GM18858 (cell line): Measurements from ENCODE around the gene JARID2.

ENCODE experiments used
- ATAC-seq: cut with Tn5 transposase; IDR thresholded peaks from one replicate; pipeline ENCODE4 v1.9.1; 2021; ENCODE audit not compliant: unreplicated experiment

The JARID2 gene

DNA sequence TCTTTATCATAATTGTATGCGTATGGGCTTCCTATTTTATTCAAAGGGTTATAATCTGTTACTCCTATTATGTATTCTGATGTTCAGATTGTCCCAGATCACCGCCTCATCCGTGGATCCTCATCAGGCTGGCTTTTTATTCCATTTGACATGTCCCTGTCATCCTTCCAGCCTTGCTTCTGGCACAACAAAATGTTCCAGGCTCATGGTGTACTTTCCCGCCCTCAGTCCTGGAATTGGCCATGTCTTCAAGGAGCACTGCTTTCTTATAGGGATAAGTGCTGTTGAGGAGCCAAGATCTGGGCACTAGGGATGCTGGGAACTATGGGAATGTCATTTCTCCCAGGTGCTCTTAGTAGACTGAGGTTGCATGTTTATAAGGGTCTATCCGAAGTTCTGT is 207.8 kb downstream of the JARID2 start:
- ATAC-seq, result no peak

DNA sequence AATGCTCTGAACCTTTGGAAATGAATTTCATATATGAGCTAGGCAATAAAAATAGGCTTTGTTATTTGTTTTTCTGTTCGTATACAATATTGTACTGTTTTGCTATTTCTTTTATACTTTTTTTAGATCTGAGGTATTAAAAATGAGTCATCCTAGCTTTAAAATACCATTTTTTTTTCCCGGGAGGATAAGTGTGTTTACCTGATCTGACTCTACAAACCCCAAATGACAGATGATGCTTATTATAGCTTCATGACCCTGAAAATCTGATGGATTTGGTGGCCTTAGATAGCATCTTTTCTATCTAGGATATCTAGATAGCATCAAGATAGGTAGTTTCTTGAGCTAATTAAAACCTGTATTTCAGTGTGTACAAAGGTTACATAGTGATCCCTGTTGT is 210.6 kb downstream of the JARID2 start:
- no peak for ATAC-seq

DNA sequence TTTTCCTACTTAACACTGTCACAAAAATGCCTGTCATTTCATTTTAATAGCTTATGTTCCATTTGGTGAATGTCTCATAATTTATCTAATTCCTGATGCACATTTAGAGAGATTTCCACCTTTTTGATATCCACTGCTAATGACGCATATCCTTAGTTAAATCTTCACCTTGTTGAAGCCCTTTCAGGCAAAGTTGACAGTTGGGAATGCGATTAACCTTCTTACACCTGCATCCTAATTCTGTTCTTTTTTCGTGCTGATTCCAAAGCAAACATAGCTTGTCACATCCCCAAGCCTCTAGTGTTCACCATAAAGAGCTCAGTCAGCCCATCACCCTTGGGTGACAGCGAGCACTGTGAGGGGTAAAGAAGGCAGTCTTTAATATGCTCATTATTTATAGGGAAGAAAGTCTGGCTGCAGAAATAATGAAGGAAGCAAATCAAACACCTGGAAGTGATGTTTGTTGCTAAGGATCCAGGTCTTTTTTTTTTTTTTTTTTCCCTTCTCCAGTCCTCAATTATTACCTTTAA is 211.3 kb downstream of the JARID2 start:
- no peak for ATAC-seq

DNA sequence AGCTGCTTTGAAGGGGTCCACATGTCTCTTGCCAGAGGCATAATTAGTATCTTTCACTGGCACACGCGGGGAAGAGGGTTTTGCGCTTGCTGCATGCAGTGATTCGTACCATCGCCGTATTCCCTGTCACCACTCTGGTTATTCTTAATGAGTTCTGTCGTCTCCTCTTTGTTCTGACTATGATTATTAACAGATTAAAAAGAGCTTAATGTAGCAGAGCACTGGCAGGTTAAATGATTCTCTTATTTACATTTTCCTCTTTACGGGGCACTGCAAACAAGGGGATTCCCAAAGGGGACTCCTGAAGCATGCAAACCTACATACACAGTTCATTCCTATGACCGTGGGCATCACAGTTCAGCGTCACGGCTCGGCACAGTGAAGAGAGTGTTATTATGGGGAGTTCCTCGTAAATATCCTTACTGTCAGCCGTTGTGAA is 212.2 kb downstream of the JARID2 start:
- peak; percentile 63 for ATAC-seq

DNA sequence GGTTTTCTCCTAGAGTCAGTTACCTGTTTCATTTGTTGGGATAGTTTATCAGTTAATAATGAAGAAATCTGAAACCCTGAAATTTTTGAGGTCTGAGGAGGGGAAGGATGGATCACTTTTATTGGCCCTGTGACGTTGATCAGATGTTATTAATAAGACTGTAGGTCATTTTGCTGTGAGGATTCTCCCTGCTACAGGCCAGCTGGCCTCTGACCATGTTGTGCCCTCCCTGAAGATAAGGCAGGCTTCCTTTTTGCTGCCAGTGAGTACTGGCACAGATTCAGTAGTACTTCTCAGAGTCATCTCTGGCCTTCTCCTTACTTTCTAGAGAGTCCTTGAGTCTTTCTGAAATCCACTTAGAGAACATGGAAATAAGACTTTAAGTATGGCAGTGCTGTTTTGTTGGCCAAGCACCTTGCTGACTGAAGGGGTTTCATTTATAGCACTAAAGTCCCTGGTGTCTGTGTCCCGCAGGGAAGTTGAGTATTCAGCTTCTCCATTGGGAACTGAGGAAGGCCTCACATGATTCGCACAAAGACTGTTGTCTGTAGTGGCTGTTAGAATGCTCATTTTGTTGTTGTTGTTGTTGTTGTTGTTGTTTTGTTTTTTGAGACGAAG is 214.3 kb downstream of the JARID2 start:
- no peak for ATAC-seq

DNA sequence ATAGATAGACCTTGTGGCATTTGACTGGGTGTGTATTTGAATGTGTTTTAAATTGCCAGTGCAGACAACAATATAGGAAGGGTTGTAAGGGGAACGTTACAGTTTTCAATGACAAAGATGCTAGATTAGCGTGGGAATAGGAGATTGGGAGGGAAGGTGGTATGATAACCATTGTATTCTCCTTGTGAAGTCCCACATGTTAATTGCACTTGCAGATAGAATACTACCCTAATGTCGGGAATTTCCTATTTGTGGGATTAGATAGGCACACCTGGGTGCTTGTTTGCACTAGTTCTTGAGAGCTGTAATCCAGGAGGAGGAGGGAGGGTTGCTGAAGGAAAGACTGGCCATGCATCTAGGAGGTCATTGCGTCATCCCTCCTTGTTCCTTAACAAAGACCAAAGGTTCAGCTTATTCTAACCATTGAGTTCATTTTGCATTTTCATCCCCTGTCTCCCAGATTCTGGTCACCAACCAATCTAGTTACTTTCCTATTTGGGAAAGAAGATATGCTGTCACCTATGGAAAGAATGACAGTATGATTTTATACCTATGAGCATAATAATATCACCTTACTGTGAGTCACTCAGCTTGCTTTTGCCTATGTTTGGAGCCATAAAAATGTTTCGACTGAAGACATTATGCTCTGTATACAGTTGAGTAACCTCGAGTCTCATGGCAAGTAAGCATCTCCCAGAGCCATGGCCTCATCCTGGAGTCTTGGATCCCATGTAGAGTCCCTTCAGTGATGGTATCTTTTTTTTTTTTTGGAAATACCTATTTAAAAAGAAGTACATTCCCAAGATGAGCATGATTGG is 215.5 kb downstream of the JARID2 start:
- no peak for ATAC-seq

DNA sequence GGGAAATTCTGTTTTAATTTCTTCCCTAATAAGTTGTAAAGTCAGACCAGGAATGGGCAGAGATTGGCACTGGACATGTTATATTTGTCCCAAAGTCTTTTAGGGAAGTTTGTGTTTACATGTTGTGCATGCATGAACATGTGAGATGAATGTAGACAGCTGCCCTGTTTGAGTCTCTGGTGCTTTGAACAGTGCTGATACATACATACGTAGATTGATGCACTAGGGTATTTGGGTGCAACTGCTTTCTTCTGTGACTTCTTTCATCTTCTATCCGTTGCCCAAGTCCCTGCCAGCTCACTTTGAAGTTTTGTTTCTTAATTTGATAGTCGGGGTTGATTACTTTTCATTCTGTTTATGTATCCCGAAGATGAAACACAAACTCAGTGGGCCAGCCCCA is 216.4 kb downstream of the JARID2 start:
- no peak for ATAC-seq

DNA sequence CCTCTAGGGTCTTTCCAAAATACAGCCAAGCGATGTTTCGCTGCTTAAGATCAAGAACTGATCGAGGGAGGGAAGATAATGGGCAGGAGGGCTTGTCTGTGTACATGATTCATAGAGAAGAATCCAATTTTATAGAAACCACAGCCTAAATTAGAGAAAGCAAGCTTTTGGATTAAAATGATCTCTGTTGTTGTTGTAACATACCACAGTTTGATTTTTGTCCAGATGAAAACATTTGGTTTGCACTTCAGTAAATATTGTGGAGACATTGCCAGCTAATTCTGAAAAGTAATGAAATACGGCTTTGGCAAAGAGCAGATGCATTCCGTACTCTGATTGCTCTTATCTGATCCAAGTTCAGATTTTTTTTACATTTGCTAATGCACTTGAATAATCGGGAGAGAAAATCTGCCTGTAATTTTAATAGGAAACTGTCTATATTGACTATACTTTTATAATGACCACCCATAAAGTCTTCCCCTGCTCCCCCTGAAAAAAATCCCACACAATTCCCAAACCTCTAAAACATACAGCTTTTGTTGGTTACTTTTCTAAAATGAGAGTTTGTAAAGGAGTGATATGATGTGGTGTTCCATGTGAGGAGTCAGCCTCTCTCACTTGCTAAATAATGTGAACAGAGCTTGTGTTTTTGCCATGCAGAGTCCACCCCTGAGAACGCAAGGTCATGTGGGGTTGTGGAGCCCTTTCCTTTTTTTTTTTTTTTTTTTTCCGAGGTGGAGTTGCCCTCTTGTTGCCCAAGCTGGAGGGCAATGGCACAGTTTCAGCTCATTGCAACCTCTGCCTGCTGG is 217.1 kb downstream of the JARID2 start:
- ATAC-seq, result no peak

DNA sequence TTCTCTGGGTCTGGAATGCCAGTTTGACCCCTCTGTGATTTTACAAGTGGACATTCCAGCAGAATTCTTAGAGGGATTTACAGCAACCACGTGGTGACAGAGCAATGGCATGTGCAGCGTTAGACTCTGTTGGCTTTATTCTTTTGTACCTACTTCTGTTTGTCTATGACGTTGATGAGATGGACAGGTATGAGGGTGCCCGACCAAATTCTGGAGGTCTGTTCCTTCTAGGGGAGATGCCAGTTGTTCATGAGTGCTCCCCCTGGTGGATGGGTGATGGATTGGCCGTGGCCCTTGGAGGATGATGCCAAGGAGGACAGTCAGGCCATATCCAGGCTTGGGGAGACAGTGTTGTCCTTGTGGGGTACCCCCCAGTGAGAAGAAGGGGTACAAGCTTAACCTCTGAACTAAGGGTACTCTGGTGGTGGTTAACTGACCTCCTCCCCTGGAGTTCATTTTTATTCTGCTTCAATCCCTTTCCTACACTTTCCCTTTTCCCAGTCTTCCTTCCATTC is 218.4 kb downstream of the JARID2 start:
- no peak for ATAC-seq

DNA sequence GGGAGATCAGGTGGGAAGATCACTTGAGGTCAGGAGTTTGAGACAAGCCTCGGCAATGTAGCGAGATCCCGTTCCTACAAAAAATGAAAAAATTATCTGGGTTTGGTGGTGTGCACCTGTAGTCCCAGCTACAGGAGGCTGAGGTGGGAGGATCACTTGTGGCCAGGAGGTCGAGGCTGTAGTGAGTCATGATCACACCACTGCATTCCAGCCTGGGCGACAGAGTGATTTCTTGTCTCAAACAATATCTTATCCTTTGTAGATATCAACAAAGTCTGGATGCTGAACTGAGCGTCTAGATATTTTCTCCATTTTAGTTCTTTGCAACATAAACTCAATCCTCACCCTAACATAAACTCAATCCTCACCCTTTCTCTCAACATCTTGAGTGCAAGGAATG is 219.3 kb downstream of the JARID2 start:
- ATAC-seq, result no peak

DNA sequence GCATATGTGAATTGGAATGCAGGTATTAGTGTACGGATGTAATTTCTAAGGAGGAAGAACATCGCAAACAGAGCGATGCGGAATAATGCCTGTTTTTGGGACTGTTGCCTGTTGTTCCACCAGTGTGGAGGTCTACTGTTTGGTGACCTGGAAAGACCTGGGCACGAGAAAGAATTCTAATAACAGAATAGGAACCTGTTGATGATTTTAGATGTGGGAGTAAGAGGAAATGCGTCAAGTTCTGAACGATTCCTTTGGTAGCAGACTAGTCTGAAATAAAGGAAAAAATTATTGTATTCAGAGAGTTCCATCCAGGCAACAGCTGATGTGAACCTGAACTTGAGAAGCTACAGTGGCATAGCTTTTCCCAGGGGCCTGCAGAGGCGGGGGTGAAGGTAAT is 224.9 kb downstream of the JARID2 start:
- no peak for ATAC-seq

DNA sequence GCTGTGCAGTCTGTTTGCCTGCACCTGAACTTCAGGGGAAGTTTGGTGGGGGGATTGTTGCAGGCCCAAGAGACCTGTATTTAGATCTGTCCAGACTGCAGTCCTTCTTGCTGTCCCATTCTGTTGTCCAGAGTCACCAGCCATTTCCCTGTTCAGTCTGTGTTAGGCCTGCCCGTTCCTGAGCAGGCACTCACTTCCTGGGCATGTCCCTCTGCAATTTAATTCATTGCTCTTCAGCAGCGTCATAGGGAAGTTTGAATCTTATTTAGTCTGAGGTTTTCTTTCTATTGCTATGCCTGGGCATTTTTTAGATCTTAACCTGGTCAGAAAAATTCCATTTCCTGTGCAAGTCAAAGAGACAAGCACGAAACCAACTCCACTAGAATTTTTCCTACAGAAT is 226.8 kb downstream of the JARID2 start:
- ATAC-seq, result no peak

DNA sequence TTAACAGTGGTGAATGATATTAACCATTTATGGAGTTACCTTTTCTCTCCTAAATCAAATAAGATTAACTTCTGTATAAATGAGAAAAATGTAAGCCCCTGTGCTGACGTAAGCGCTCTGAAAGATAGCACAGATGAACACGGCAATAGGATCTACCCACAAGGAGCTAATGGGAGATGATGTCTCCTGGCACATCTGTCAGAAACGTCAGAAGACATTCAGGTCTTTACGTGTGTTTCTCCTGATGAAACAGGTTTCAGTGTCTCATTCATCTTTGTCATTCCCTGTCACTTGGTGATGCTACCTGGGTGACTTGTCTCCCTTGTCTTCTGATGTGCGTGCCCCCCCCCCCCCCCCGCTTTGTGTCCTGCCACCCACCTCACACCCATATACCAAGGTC is 227.3 kb downstream of the JARID2 start:
- ATAC-seq, result no peak

DNA sequence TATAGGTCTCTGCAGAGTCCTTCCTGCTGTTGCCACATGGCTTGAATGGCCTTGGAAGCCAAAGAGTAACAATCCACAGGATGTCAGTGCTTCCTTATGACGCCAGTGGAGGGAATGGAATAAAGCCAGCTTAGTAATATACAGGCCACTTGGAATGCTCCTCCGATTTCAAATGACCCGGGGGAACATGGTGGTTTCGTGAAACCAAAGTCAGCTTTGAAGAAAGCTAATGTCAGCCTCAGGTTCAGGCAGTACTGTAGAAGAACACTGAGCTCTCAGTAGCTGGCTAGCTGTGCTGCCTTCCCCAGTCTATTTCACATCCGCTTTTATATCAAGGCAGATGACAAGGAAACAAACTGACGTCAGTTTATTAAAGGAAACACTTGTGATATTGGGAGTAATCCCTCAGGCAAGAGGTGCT is 227.9 kb downstream of the JARID2 start:
- ATAC-seq, result no peak

DNA sequence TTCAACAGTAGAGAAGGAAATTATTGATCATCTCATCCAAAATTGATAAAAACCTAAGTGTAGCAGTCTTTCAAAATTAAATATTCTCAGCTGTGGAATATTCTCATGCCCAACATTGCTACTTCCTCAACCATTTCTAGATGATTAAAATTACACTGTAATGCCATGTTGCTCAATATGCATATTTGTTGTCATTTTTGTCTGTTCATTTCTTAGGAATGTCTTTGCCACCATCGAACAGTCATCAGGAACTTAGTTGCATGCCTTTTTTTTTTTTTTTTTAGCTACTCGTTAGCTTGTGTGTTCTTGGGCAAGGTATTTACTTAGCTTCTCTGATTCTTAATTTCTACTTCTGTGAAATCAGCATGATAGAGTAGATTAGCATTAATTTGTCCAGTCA is 228.3 kb downstream of the JARID2 start:
- no peak for ATAC-seq

DNA sequence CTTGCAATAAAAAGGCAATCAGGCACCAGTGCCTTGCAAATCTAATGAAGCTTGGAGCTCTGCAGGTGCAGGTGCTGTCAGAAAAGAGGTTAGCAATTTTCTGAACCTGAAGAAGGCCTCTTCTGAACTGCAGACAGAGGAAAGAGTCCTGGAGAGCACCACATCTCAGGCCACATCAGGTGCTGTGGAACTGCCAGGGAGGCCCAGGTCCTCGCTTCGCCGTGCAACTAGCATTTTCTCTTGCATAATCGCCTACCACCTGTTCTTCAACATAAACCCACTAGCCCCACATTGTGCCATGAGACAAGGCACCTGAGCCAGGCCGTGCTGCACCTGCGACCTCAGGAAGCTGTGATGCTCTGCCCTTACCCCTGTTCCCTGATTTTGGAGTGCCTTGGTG is 229.4 kb downstream of the JARID2 start:
- no peak for ATAC-seq

DNA sequence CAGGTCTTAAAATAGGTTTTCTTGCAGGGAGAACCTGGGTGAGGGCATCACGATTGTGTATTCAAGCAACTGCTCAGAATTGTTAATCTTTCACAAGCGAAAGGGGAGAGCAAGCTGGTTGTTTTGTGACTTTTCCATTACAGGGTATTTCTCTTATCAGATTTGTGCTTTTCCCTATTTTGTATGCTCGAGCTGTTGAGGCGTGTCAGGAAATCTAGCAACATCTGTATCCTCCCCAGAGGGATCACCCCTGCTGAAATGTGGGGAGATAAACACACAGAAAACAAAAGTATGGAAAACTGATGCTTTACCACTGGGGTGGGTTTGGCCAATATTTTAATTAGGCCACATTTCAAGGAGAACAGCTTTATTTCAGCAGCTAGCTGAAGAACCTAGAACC is 230.0 kb downstream of the JARID2 start:
- ATAC-seq, result no peak

DNA sequence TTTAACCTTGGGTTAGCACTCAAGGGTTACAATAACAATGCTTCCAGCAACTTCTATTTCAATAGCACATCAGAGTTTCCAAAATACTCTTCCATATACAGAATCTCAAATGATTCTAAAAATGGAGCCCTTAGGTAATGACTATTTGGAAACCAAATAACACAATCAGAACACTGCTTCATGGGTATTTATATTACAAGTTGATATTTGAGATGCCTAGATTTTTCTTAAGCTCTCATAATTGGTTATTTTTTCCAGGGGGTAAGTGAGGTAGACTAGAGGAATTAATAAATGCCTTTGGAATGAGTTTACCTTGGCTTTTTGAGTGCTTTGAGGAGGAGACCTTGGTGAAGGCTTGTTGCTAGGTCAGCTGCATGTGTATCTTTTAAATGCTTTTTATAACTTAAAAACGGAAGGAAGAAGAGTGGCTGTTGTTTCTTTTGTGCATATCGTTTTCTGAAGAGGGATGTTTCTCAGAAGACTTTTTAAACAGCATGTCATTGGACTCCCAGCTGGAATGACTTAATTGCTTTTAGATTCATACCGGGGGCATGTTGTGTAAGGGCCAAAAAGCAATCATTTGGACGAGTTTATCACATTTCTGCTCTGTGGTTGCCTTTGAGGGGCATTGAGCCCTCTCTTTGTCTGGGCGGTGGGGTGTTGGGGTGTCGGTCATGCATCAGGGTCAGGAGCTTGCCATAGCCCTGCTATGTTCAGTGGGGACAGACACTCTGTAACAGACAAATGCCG is 230.9 kb downstream of the JARID2 start:
- ATAC-seq, result no peak

DNA sequence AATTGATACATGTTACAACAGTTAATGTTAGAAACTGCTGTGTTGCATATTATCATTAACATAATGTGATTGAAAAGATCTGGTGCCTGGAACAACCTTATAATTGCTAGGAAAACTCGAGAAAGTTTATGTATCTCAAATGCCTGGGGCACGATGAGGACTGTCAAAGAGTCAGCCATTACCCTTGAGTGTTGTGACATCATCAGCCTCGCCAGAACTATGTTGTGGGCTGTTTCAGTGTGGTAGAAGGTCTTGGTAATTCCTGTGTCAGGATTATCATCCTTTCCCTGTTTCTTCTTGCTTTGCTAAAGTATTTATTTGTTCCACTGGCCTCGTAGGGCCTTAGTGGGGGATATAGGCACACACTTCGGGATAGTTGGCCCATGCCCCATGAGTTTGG is 231.9 kb downstream of the JARID2 start:
- ATAC-seq, result no peak

DNA sequence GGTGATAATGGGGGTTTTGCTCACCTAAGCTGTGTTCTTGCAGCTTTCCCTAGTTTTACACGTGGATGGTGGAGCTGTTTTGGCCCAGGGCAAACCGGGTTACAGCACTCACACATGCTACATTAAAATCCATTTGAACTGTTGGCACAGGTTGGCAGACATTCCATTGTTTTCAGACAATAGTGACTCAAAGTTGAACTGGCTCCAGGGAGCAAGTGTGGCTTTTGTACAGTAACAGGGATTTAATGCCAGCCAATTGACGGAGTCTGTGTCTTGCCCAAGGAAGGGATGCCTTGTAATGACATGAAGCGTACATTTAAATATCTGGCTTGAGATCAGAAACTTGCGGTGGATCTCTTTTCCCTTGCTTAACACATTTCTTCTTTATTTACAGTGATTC is 233.9 kb downstream of the JARID2 start:
- no peak for ATAC-seq

DNA sequence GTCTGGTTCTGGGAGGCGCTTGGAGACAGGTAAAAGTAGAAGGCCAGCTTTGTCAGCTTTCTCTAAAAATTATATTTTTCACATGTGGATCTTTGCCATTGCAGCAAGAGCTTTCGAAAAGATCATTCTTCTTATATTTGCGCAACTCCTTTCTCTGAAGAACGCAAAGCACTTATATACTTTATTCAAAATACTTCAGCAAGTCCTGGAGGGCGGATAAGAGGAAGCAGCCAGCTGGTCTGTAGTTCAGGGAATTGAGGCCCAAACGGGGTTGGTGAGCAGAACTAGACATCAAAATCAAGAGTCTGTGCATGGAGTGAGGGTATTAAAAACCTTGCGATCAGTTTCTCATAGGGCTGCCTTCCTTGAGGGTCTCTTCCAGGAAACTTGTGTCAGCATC is 234.7 kb downstream of the JARID2 start:
- ATAC-seq, result no peak
